HG02970 (cell line): ENCODE data around the gene USP48.
"Not testable (repeated sequence)": the region's sequence is repeated elsewhere in the genome, so short reads cannot be mapped to it uniquely, and the experiment has no call there.

Experiments
- ATAC-seq: cut with Tn5 transposase; IDR thresholded peaks from one replicate; pipeline ENCODE4 v1.9.1; 2021; ENCODE audit warnings: mild to moderate bottlenecking, moderate library complexity, moderate number of reproducible peaks; ENCODE audit not compliant: unreplicated experiment, low FRiP score

USP48 gene

DNA sequence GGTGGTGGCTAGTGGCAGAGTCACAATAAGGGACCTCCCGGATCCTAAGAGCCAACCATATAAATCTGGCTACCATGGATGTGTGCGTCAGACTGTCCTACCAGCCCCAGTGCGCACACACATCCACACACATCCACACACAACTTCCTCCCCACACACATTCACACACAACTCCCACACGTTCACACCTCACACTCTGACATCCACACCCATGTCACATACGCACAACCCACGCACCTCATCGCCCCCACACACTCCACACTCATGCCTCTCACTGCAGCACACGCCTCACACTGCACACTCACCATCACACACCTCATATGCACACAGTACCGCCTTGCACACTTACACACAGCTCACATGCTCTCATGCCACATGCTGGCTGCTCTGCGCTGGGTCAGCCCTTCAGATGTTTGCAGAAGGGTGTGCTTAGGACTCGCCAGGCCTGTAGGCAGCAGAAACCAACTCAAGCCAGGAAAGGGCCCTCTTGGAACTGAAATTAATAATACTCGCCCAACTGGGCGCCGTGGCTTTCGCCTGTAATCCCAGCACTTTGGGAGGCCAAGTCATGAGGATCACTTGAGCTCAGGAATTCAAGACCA, 32.1 kb upstream of the USP48 start:
- no peak for ATAC-seq

DNA sequence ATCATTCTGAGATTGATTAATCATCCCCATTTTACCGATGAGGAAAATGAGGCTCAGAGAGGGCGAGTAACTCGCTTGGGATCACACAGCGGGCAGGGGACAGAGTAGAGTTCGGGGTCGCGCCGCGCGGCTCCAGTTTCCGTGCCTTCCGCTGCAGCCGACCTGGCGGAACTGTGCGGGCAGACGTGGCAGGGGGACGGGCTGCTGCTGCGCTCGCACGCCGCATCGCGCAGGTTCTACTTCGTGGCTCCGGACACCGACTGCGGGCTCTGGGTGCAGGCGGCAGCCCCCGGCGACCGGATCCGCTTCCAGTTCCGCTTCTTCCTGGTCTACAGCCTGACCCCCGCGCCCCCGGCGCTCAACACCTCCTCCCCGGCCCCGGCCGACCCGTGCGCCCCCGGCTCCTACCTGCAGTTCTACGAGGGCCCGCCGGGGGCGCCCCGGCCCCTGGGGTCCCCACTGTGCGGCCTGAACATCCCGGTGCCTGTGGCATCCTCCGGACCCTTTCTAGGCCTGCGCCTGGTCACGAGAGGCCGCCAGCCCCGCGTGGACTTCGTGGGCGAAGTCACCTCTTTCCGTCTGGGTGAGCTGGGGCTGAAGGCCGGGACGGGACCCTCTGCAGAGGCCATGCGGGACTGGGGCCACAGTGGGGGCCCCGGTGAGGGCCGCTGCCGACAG, 31.4 kb upstream of the USP48 start:
- no peak for ATAC-seq

GRCh38 chr1:21813542-21813941, 30.6 kb upstream of the USP48 start:
- no peak for ATAC-seq

GRCh38 chr1:21811875-21812305, 28.9 kb upstream of the USP48 start, which contains the start of gene LDLRAD2:
Gene LDLRAD2 (plus strand): TSS chr1:21812265. CDS start chr1:21812452, 187 bp downstream.
- ATAC-seq, result no peak

DNA sequence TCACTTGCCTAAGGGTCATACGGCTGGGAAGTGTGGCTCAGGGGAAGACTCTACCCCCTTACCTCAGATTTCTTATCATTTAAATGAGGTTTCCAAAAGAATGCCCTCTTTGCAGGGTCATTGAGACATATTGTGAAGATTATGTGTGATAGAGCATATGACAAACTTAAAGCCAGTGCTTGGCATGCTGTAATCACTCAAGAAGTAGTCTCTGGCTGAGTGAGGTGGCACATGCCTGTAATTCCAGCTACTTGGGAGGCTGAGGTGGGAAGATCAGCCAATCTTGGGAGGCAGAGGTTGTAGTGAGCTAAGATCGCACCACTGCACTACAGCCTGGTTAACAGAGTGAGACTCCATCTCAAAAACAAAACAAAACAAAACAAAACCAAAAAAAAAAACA, 21.6 kb upstream of the USP48 start:
- no peak for ATAC-seq

DNA sequence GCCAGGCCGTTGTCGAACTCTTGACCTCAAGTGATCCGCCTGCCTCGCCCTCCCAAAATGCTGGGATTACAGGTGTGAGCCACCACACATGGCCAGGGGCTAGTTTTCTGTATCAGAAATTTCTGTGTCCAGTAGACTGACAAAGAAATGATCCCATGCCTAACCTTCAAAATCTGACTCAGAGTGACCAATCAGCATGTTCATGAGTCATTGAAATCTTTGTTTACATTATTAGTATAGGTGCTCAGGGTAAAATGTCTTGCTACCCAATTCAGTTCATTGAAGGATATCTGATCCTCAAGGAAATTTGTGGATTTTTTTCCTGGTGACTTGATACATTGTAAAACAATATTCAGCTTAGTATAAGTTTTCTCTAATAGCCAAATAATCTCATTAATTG, 18.2 kb upstream of the USP48 start:
- ATAC-seq, result no peak

DNA sequence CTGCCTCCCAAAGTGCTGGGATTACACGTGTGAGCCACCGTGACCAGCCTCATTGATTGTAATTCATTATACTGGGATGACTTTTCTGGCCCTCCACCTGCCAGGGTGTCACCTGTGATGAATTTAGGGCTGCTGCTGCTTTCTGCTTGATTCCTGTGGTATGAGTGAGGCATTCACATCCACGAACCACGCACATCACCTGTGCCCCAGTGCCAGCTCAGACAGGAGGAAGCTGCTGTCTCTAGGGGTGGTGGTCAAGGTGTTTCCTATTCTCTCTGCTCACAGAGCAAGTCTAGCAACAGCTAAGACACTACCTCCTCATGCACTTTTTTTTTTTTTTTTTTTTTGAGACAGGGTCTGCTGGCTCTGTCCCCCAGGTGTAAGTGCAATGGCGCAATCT, 16.8 kb upstream of the USP48 start:
- no peak for ATAC-seq

DNA sequence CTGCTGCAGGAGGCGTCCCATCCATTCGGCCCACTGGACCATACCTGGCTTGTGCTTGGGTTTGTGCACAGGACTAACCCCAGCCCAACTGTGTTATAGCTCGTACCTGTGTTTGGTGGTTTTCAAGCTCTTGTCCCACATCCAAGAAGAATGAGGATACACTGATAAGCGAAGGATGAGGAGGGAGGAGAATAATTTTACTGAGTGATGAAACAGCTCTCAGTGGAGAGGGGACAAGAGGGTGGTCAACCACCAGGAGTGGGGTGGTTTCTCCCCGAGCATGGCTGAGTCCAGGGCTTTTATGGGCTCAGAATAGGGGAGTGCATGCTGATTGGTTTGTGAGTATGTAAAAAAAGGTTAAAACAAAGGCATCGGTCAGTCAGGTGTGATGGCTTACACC, 12.1 kb upstream of the USP48 start:
- no peak for ATAC-seq

DNA sequence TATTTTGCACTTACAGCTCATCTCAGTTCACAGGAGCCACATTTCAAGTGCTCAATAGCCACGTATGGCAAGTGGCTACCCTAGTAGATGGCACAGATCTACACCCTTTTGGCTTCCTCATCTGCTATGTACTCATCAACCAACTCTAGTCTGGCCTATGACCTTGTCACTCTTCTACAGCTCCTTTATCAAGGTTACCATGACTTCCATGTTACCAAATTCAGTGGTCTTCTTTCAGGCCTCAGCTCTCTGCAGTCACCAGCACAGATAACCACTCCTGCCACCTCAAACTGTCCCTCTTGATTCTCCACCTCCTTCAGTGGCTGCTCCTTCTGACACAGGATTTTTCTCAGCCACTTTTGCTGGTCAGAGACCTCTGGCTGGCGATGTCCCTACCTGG, 11.7 kb upstream of the USP48 start:
- ATAC-seq, result no peak

- ATAC-seq, result no peak
Measured at GRCh38 chr1:21793104-21793503, 10.2 kb upstream of the USP48 start.

DNA sequence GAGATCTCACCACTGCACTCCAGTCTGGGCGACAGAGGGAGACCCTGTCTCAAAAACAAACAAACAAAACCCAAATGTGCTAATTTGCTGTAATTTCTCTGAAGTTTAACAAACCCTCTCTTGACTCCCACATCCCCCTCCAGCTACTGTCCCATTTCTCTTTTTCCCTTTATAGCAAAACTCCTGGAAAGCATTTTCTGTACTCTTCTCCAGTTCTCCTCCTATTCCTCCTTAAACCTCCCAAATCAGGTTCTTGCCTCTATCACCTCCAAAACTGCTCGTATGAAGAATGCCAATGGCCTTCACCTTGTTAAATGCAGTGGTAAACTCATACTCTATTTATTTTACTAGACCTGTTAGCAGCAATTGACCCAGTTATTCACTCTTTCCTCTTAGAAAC, 3.7 kb upstream of the USP48 start:
- no peak for ATAC-seq

- not testable (repeated sequence) for ATAC-seq
Measured at GRCh38 chr1:21785764-21786163, 2.8 kb upstream of the USP48 start.

DNA sequence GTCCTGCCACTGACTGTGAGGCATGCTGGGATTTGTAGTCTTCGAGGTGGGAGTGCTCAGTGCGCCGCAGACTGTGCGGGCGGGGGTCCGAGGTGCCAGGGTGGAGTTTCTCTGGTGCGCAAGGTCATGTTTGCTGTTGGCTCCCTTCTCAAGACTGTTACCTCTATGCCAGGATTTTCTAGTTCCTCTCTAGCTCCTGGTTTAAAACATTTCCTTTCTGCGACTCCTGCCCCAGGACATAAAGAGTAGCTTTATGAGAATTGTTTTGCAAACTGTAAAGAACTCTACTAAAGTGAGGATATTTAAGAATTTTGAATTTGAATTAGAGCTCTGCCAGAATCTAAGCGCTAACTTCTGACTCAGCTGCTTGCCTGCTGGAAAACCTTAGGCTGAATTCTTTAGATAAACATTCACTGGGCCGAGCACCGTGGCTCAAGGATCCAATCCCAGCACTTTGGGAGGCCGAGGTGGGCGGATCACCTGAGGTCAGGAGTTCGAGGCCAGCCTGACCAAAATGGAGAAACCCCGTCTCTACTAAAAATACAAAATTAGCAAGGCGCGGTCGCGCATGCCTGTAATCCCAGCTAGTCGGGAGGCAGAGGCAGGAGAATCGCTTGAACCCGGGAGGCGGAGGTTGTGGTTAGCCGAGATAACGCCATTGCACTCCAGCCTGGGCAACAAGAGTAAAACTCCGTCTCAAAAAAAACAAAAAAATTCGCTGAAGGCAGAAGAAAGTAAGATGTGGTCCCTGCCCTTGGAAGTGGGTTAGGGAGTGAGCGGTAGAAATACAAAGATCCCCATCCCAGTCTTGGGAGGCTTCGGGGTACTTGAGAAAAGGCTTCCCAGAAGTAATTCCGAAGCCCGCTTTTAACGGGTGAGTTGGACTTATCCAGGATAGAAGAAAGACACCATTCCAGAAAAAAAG, 992 bp upstream of the USP48 start:
- no peak for ATAC-seq

DNA sequence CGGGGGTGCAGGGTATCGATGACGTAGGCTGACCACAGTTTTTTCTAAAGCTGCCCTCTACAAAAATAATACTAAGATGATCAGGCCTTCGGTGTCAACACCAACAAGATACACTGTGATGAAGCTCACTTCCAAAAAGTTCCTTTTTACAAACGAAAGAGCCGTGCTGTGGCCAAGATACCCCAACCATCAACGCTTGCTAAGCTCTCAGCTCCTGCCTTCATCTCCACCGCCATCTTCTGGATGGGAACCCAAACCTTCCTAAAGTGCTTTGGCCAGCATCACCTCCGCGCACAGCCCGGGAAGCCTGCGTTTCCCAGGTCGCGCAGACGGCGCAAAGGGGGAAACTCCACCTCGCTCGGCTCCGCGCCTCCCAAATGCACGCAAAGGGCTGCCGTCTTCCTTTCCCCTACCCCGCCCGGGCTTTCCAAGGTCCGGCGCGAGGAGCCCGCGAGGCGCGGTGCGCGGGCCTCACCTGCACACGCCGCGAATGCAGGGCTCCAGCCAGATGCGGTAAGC, 541 bp downstream of the USP48 start:
- peak; percentile 21 for ATAC-seq

GRCh38 chr1:21781815-21782348, 1.1 kb downstream of the USP48 start:
- peak; percentile 12 for ATAC-seq

GRCh38 chr1:21779613-21780521, 3.1 kb downstream of the USP48 start:
- ATAC-seq, result no peak

GRCh38 chr1:21778405-21778727, 4.6 kb downstream of the USP48 start:
- ATAC-seq, result no peak

GRCh38 chr1:21776925-21777324, 6.0 kb downstream of the USP48 start:
- not testable (repeated sequence) for ATAC-seq

DNA sequence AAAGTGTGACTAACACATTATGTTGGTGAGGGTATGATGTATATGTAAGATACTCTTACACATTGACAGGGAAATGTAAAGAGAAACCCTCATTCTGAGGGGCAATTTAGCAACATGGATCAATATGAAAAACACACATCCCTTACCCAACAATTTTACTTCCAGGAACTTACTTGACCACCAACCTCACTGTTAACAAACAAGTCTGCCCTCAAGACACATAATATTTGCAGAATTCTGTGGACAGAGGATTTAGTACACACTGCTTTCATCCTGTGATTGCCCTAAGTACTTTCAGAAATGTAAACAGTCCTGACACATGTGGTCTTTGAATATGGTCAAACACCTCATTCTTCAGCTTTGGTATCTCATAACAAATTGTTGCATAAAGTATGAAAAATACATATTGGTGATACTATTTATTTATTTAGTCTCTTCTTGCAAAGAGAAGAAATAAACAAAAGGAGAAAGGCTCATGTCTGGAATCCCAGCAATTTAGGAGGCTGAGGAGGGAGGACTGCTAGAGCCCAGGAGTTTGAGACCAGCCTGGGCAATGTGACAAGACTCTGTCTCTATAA, 6.9 kb downstream of the USP48 start:
- ATAC-seq, result no peak

DNA sequence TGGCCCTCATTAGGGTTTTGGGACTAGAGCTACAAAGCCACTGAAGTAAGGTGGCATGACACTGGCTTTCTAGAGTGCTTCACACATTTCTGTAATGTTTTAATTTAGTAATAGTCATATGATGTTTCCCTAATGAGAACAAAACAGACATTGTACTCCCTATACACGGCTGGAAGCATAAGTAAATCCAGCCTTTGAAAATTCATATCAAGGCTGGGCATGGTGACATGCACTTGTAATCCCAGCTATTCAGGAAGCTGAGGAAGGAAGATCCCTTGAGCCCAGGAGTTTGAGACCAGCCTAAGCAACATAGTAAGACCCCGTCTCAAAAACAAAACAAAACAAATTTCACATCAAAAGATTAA, 7.4 kb downstream of the USP48 start:
- ATAC-seq, result no peak
